Measurements from ENCODE around the gene STRBP.
A peak's percentile ranks its signal among the peaks of the same experiment; 100 is the strongest.

The STRBP gene

GRCh38 chr9:123162360-123162759 is 106.0 kb downstream of the STRBP start:
- Histone ChIP-seq H3K27ac (ENCODE audit: insufficient read depth, low read depth, low read length, poor library complexity, severe bottlenecking) (no peak overlapping the region), H3K36me3 (ENCODE audit: control insufficient read depth, insufficient read depth, low read length) (no peaks in the 10 kb centered on the region), H3K4me1 (ENCODE audit: control insufficient read depth, insufficient read depth, low read length) (no peaks in the 10 kb centered on the region), H3K4me3 (ENCODE audit: insufficient read depth, low read depth, low read length) (no peak overlapping the region), H3K9me3 (ENCODE audit: control insufficient read depth, low read length) (no peaks in the 10 kb centered on the region), H3K27me3 (ENCODE audit: control insufficient read depth, insufficient read depth, low read length, poor library complexity, severe bottlenecking) (no peaks in the 10 kb centered on the region)
- 86 to 94% methylated on average over 1 of the region's 1 CpG for WGBS, 2 experiments

DNA sequence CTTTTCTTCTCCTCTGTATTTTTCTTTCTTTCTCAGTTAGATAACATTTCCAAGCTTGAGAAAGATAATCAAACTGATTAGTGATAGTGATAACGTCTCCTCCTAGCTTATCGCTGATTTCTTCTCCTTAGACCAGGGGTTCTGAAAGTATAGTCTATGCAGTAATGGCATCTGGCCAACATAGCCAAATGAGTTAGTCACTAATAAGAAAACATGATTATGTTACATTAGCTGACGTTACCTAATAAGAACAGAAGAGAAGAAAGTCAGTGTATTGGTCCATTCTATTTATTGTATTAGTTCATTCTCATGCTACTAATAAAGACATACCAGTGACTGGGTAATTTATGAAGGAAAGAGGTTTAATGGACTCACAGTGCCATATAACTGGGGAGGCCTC is 111.2 kb downstream of the STRBP start:
- H3K27ac ChIP-seq (ENCODE audit: insufficient read depth, low read depth, low read length, poor library complexity, severe bottlenecking), result no peak overlapping the region
- no peaks in the 10 kb centered on the region for H3K9me3 ChIP-seq (ENCODE audit: control insufficient read depth, low read length)
- H3K27me3 ChIP-seq (ENCODE audit: control insufficient read depth, insufficient read depth, low read length, poor library complexity, severe bottlenecking), result no peaks in the 10 kb centered on the region
- H3K4me1 ChIP-seq (ENCODE audit: control insufficient read depth, insufficient read depth, low read length), result no peaks in the 10 kb centered on the region
- 100% methylated on average over 2 of the region's 3 CpGs; no CpG with 5 or more reads in 1 of the 2 experiments for WGBS, 2 experiments
- no peak overlapping the region for H3K4me3 ChIP-seq (ENCODE audit: insufficient read depth, low read depth, low read length)
- H3K36me3 ChIP-seq (ENCODE audit: control insufficient read depth, insufficient read depth, low read length), result no peaks in the 10 kb centered on the region

DNA sequence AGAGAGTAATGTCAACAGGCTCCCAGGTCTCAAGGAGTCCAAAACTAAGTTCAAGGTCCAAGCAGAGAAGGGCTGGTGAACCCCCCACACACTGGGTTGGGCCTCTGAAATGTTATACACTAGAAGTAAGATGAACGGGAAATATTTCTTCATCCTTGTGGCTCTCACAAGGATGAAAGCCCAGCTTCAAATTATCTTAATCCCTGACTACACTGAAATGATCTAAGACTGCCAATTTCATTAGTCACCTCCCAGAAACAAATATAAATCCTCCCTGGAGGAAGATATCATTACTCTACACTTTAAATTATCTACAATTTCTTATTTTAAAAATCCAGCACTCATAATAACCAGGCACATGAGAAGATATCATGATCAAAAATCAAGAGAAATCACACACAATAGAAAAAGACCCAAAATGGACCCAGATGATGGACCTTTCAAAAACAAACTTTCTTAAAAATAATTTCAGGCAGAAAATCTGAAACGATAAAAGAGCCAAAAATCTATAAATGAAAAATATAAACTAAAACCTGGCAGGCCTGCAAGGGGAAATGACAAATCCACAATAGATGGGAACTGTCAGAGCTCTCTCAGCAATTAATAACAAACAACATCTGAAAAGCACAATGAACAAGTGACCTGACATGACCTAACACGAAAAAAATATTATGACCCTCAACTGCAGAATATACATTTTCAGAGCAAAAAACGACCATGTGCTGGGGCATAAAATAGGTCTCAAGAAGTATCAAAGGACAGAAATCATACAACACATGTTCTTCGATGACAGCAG is 117.5 kb downstream of the STRBP start:
- 94 to 96% methylated on average over 5 of the region's 5 CpGs for WGBS, 2 experiments
- Histone ChIP-seq H3K27ac (ENCODE audit: insufficient read depth, low read depth, low read length, poor library complexity, severe bottlenecking) (no peak overlapping the region), H3K27me3 (ENCODE audit: control insufficient read depth, insufficient read depth, low read length, poor library complexity, severe bottlenecking) (no peaks in the 10 kb centered on the region), H3K4me3 (ENCODE audit: insufficient read depth, low read depth, low read length) (no peak overlapping the region), H3K36me3 (ENCODE audit: control insufficient read depth, insufficient read depth, low read length) (peaks cover 4% of the 10 kb centered on the region), H3K9me3 (ENCODE audit: control insufficient read depth, low read length) (no peaks in the 10 kb centered on the region), H3K4me1 (ENCODE audit: control insufficient read depth, insufficient read depth, low read length) (no peaks in the 10 kb centered on the region)

- Histone ChIP-seq H3K4me3 (ENCODE audit: insufficient read depth, low read depth, low read length) (no peak overlapping the region), H3K36me3 (ENCODE audit: control insufficient read depth, insufficient read depth, low read length) (peaks cover 4% of the 10 kb centered on the region), H3K27ac (ENCODE audit: insufficient read depth, low read depth, low read length, poor library complexity, severe bottlenecking) (no peak overlapping the region), H3K9me3 (ENCODE audit: control insufficient read depth, low read length) (no peaks in the 10 kb centered on the region), H3K27me3 (ENCODE audit: control insufficient read depth, insufficient read depth, low read length, poor library complexity, severe bottlenecking) (no peaks in the 10 kb centered on the region), H3K4me1 (ENCODE audit: control insufficient read depth, insufficient read depth, low read length) (no peaks in the 10 kb centered on the region)
- WGBS, 2 experiments, result 86% methylated on average over 1 of the region's 1 CpG; no CpG with 5 or more reads in 1 of the 2 experiments
Measured at GRCh38 chr9:123149067-123149466, 119.3 kb downstream of the STRBP start.

DNA sequence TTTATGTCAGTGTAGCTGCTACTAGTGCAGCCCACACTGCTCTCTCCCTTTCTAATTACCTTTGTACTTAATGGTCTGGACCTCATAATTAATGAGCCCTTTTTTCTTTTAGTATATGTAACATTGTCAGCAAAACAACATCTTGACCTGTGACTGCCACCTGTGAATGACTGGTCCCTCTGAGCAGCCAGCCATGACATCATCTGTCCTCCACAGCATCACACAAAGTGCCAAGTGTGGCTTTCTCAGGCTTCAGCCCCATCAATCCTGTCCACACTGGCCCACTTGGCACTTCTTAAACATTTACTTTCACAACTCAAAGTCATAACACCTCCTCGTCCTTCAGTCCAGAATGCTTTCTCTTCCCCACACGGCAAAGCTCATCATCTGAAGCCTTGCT is 130.2 kb downstream of the STRBP start:
- 93 to 98% methylated on average over 2 of the region's 2 CpGs for WGBS, 2 experiments
- Histone ChIP-seq H3K9me3 (ENCODE audit: control insufficient read depth, low read length) (no peaks in the 10 kb centered on the region), H3K4me3 (ENCODE audit: insufficient read depth, low read depth, low read length) (no peak overlapping the region)

GRCh38 chr9:123135430-123135829 is 133.0 kb downstream of the STRBP start:
- H3K4me1 ChIP-seq (ENCODE audit: control insufficient read depth, insufficient read depth, low read length), result no peaks in the 10 kb centered on the region
- WGBS, 2 experiments, result 90 to 95% methylated on average over 5 of the region's 5 CpGs
- no peaks in the 10 kb centered on the region for H3K9me3 ChIP-seq (ENCODE audit: control insufficient read depth, low read length)
- H3K4me3 ChIP-seq (ENCODE audit: insufficient read depth, low read depth, low read length), result no peak overlapping the region
- H3K27ac ChIP-seq (ENCODE audit: insufficient read depth, low read depth, low read length, poor library complexity, severe bottlenecking), result no peak overlapping the region
- H3K27me3 ChIP-seq (ENCODE audit: control insufficient read depth, insufficient read depth, low read length, poor library complexity, severe bottlenecking), result no peaks in the 10 kb centered on the region
- peaks cover 9% of the 10 kb centered on the region for H3K36me3 ChIP-seq (ENCODE audit: control insufficient read depth, insufficient read depth, low read length)

More for the DNA sequence above, 130.2 kb downstream of the STRBP start:
- Histone ChIP-seq H3K27me3 (ENCODE audit: control insufficient read depth, insufficient read depth, low read length, poor library complexity, severe bottlenecking) (no peaks in the 10 kb centered on the region), H3K27ac (ENCODE audit: insufficient read depth, low read depth, low read length, poor library complexity, severe bottlenecking) (no peak overlapping the region), H3K36me3 (ENCODE audit: control insufficient read depth, insufficient read depth, low read length) (no peaks in the 10 kb centered on the region), H3K4me1 (ENCODE audit: control insufficient read depth, insufficient read depth, low read length) (no peaks in the 10 kb centered on the region)

- H3K27ac ChIP-seq (ENCODE audit: insufficient read depth, low read depth, low read length, poor library complexity, severe bottlenecking), result no peak overlapping the region
- 93 to 94% methylated on average over 6 of the region's 6 CpGs for WGBS, 2 experiments
- H3K36me3 ChIP-seq (ENCODE audit: control insufficient read depth, insufficient read depth, low read length), result peaks cover 9% of the 10 kb centered on the region
- H3K9me3 ChIP-seq (ENCODE audit: control insufficient read depth, low read length), result no peaks in the 10 kb centered on the region
- H3K4me1 ChIP-seq (ENCODE audit: control insufficient read depth, insufficient read depth, low read length), result no peaks in the 10 kb centered on the region
- no peak overlapping the region for H3K4me3 ChIP-seq (ENCODE audit: insufficient read depth, low read depth, low read length)
- H3K27me3 ChIP-seq (ENCODE audit: control insufficient read depth, insufficient read depth, low read length, poor library complexity, severe bottlenecking), result no peaks in the 10 kb centered on the region
Measured at GRCh38 chr9:123132696-123133095, 135.7 kb downstream of the STRBP start.

DNA sequence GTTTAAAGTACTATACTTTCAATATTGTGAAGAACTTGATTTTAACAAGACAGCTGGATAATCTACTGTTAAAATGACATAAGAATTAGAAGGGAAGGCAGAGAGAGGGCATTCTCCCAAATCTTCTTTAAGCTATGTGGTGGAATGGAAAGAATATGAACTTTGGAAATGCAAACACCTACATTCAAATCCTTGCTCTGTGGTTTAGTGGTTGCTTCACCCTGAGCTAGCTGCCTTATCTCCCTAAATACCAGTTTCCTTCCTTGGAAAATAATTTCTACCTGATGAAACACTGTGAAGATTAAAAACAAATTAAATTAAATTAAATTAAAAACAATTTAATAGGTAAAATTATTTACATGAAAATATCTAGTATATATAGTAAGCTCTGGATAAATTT is 136.4 kb downstream of the STRBP start:
- H3K27me3 ChIP-seq (ENCODE audit: control insufficient read depth, insufficient read depth, low read length, poor library complexity, severe bottlenecking), result no peaks in the 10 kb centered on the region
- H3K4me3 ChIP-seq (ENCODE audit: insufficient read depth, low read depth, low read length), result no peak overlapping the region
- no peaks in the 10 kb centered on the region for H3K9me3 ChIP-seq (ENCODE audit: control insufficient read depth, low read length)
- peaks cover 9% of the 10 kb centered on the region for H3K36me3 ChIP-seq (ENCODE audit: control insufficient read depth, insufficient read depth, low read length)
- no peak overlapping the region for H3K27ac ChIP-seq (ENCODE audit: insufficient read depth, low read depth, low read length, poor library complexity, severe bottlenecking)
- H3K4me1 ChIP-seq (ENCODE audit: control insufficient read depth, insufficient read depth, low read length), result no peaks in the 10 kb centered on the region

GRCh38 chr9:123131258-123131657 is 137.1 kb downstream of the STRBP start:
- no peak overlapping the region for H3K4me3 ChIP-seq (ENCODE audit: insufficient read depth, low read depth, low read length)
- 72 to 89% methylated on average over 1 of the region's 1 CpG for WGBS, 2 experiments
- H3K27ac ChIP-seq (ENCODE audit: insufficient read depth, low read depth, low read length, poor library complexity, severe bottlenecking), result peak overlapping the region; percentile 36
- H3K27me3 ChIP-seq (ENCODE audit: control insufficient read depth, insufficient read depth, low read length, poor library complexity, severe bottlenecking), result no peaks in the 10 kb centered on the region
- no peaks in the 10 kb centered on the region for H3K9me3 ChIP-seq (ENCODE audit: control insufficient read depth, low read length)
- H3K4me1 ChIP-seq (ENCODE audit: control insufficient read depth, insufficient read depth, low read length), result no peaks in the 10 kb centered on the region
- peaks cover 9% of the 10 kb centered on the region for H3K36me3 ChIP-seq (ENCODE audit: control insufficient read depth, insufficient read depth, low read length)

- H3K4me3 ChIP-seq (ENCODE audit: insufficient read depth, low read depth, low read length), result no peak overlapping the region
- no peak overlapping the region for H3K27ac ChIP-seq (ENCODE audit: insufficient read depth, low read depth, low read length, poor library complexity, severe bottlenecking)
- no peaks in the 10 kb centered on the region for H3K27me3 ChIP-seq (ENCODE audit: control insufficient read depth, insufficient read depth, low read length, poor library complexity, severe bottlenecking)
- H3K36me3 ChIP-seq (ENCODE audit: control insufficient read depth, insufficient read depth, low read length), result peaks cover 9% of the 10 kb centered on the region
- 86 to 100% methylated on average over 1 of the region's 1 CpG for WGBS, 2 experiments
- H3K9me3 ChIP-seq (ENCODE audit: control insufficient read depth, low read length), result no peaks in the 10 kb centered on the region
- no peaks in the 10 kb centered on the region for H3K4me1 ChIP-seq (ENCODE audit: control insufficient read depth, insufficient read depth, low read length)
Measured at GRCh38 chr9:123129423-123129822, 139.0 kb downstream of the STRBP start.

All from ectodermal cell (in vitro differentiated cells).